ENCODE data around the gene ARAP1.

GRCh38 chr11:72776117-72776843 is 24.1 kb upstream of the ARAP1 start:
- TF ChIP-seq, protein P1, sequence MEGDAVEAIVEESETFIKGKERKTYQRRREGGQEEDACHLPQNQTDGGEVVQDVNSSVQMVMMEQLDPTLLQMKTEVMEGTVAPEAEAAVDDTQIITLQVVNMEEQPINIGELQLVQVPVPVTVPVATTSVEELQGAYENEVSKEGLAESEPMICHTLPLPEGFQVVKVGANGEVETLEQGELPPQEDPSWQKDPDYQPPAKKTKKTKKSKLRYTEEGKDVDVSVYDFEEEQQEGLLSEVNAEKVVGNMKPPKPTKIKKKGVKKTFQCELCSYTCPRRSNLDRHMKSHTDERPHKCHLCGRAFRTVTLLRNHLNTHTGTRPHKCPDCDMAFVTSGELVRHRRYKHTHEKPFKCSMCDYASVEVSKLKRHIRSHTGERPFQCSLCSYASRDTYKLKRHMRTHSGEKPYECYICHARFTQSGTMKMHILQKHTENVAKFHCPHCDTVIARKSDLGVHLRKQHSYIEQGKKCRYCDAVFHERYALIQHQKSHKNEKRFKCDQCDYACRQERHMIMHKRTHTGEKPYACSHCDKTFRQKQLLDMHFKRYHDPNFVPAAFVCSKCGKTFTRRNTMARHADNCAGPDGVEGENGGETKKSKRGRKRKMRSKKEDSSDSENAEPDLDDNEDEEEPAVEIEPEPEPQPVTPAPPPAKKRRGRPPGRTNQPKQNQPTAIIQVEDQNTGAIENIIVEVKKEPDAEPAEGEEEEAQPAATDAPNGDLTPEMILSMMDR (conservative IDR thresholded peaks at IDR 0.05 in 1 of 2, IDR thresholded peaks at IDR 0.05 in 1 of 2; ENCODE audit: extremely low read depth in 1 of 2, insufficient read depth in 1 of 2, low read depth in 1 of 2, low read length in 2 of 2) = no peak
- TF ChIP-seq EZH2 (IDR thresholded peaks at IDR 0.05; ENCODE audit: borderline replicate concordance, low read length) = no peak
